Hematopoietic multipotent progenitor cell treated with erythropoietin and hydrocortisone succinate and interleukin-3 and kit ligand, for 6 days (in vitro differentiated cells): ENCODE results near the gene PXDN.
"Not testable (repeated sequence)": the region's sequence is repeated elsewhere in the genome, so short reads cannot be mapped to it uniquely, and the experiment has no call there.

ENCODE experiments used
- DNase-seq: peaks from one replicate; pipeline ENCODE4 v3.0.0-alpha.2; 2015

PXDN gene

DNA sequence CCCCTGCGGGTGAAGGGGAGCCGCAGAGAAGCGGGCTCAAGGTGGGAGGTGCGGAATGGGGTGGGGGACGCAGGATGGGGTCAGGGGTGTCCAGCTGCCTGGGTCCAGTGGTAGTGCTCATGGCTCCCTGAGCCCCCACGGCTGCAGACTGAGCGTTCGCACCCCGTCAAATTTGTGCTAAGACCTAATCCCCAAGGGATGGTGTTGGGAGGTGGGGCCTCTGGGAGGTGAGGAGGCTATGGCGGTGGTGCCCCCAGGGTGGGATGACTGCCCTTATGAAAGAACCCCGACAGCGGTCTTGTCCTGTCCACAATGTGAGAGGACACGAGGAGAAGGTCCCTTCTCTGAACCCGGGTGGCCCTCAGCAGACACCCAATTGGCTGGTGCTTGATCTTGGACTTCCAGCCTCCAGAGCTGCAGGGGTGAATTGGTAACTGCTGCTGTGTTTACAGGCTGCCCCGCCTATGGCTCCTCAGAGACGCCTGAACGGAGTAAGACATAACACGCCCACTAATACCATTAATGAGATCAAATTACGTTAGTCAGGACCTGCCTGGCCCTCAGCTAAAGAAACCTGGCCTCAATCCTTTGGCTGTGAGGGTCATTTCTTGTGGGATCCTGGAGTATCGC lies 42.6 kb downstream of the PXDN start:
- DNase-seq, result no peak

DNA sequence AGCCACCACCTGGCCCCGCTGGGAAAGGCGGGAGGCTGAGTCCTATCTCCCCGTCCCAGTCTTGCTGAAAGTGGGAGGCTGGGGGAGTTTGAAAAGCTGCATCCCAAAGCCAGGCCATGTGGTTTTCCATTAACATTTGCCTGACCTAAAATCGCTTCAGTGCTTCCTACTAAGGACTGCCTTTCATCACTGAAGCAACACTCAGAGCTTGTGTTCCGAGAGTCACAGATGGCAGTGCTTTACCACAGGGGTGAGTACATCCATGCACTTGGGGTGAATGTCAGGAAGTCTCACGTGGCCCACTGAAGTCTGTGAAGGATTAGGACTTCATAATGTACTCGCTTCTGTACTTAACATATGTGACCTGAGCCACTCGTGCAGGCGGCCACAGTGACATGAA lies 43.3 kb downstream of the PXDN start:
- DNase-seq, result no peak

DNA sequence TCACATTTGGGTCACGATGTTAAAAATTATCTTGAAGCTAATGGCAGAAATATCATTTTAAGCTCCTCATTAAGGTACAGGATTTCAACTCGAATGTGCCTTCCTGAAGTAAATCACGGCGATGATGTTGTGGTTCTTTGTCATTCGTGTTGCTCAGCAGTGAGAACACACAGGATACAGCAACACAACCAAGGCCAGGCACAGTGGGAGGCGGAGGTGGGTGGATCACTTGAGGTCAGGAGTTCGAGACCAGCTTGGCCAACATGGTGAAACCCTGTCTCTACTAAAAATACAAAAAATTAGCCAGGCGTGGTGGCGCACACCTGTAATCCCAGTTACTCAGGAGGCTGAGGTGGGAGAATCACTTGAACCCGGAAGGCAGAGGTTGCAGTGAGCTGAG lies 43.9 kb downstream of the PXDN start:
- DNase-seq, result not testable (repeated sequence)

DNA sequence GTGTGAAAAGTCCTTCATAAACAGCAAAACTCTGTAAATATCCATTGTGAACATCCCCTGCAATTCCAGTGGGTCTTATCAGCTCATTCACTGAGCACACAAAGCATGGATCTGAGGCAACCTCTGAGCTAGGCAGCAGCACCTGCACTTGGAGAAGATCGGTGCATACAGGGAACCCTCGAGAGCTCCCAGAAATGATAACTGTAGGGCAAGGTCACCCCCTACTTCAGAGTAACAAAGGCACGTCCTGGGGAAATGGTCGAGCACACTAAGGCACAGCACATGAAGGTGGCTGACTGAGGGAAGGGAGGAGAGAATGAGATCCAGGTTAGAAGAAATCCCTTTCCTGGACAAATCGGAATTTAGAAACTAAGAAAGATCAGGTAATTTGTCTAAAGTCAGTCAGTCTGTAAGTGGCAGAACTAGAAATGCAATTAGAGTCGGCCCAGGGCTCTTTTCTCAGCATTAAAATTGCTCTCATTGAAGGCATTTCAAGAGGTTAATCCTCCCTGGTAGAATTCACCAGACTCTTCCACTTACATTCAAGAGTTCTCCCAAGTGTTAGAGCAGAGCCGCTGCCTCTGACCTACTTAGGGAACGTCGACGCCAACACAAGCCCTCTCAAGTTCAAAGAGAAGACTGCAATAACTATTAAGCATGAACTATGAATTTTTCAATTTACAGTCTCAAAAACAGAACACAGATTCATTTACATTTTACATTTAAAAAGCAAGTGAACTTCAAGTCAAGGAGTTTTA lies 45.9 kb downstream of the PXDN start:
- DNase-seq, result no peak

DNA sequence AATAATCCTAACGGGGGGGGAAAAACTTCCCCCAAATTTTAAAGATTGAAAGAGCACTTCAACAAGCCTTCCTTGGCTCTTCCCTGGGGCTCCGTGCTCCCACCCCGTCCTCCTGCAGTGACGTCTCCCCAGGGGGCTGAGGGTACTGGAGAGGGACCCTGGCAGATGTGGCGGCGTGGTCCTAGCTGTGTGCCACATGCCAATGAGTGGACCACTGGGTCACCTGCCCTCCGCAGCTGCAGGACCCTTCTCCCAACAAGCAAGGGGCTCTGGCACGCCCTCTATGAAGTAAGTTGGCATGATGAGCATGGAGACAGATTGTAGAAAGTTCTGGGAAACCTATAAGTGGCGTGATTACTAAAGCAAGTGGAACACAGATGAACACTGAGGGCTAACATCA lies 46.7 kb downstream of the PXDN start:
- DNase-seq, result no peak

DNA sequence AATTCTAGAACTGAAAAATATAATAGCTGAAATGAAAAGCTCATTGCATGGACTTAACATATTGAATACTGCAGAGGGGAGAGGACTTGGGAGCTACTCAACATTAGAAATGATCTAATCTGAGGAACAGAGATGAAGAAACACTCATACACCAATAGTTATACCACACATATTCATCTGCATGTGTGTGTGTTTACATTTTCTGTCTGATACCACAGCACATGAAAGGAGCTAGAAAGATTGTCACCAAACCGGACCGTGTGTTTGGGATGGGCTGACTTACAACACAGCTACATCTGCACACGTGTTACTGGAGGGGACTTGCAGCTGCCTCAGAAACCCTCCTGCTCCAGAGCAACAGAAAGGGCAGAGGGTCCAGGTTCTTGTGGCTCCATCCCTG lies 47.8 kb downstream of the PXDN start:
- no peak for DNase-seq

DNA sequence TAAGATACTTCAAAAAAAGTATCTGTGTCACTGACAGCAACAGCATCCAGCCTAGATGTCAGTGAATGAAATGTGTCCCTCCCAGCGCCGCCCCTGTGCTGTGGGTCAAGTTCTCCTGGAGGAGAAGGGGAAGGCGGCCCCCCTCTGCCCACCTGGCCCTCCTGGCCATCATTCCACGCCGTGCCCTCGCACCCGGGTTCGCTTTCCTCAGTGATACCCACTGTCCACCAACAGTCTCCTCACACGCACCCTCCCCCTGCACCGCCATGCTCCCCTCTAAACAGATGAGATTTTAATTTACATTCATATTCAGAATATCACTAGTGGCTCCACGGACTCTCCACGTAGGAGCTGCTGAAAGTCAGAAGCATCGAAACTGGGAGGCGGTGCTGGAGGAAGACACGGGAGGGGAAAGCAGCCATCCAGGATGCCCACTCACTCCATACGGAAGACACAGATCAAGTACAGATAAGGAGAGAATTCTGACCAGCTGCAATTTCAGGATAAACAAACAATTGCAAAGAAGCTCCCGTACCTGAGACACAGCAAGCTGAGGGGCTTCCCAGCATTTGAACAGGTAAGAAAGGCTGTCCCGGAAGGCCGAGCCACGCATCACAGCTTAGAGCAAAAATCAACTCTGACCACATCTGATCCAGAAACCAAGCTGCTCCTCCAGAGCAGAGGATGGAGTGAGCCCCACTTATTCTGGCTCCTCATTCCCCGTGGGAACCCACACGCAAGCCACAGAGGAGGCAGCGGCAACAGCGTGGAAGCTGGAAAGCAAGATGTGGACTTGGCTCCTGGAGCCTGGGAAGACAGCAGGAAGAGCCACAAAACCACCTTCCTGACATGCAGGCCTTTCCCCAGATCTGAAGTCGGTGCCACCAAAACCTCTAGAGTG lies 49.7 kb downstream of the PXDN start:
- no peak for DNase-seq

DNA sequence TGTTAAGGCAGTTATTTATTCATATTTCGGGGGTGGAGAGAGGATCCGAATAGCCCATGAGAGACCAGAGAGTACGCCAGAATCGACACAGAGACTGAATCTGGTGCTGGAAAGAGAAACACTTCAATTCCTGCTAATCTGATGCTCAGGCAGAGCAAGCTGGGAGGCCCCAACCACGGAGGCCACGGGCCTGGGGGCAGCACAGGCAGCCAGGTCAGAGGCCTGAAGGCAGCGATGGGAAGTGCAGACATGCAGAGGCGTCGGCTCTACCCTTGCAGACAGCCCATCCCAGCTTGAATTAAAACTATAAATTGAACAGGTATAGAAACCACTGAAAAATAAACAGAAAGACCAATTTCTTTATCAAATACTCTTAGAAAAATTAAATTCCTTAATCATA lies 50.6 kb downstream of the PXDN start:
- no peak for DNase-seq

DNA sequence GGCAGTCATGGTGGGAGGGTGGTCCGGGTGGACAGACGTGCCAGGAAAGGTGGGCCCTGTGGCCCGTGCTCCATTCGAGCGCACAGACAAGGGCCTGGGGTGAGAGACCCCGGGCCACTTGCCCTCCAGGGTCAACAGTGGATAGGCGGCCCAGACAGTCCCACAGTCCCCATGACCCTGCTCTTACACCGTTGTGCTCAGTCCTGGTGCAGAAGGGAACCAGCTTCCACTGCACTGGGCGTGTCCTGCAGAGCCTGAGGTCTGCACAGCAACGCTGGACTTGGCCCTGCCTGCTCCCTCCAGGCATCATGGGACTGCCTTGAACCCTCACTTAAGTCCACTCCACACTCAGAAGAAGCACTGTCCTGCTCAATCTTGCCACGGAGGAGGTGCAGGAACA lies 52.0 kb downstream of the PXDN start:
- DNase-seq, result no peak

DNA sequence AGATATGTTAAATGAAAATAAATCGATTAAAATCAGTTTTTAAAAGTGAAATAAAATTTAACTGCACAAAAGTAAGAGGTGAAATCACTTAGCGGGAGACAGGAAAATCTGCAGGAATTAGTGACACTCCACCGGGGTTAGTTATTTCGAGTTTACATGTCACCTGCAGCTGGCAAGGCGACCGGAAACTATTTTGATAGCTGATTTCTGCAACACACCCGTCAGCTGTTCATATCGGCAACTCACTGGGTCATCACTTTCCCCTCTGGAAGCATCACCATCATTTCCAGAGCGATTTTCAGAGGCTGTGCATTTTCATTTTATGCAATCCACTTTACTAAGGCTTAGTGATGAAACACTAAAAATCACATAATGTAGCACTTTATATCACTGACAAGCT lies 52.9 kb downstream of the PXDN start:
- no peak for DNase-seq

DNA sequence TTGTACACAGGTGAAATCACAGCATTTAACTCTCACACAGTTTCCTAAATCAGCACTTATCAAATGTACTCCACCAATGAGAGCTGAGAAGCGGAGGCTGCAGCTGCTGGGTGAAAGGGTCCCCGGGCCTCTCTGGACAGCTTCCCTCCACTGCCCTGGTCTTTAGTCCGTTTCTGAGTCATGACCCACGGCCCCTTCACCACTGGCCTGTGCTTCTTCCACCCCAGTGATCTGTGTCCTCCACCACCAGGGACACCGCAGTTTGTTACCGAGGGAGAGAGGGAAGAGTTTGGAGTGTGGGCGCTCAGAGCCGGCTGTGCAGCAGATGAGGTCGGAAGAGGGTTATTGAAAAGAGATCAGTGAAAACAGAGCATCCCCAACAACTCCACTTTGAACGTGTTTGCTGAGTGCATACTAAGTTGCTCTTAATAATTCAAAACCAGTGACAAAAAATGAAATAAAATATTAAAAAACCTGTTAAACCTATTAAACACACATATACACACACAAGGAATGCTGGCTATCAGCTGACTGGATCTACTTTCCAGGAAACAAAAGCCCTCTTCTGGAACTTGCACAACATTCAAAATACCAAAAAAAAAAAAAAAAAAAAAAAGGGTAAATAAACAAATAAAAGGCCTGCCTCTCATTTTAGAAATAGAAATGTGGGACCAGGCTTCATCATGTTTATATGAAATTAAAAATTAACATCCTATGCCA lies 54.1 kb downstream of the PXDN start:
- no peak for DNase-seq

DNA sequence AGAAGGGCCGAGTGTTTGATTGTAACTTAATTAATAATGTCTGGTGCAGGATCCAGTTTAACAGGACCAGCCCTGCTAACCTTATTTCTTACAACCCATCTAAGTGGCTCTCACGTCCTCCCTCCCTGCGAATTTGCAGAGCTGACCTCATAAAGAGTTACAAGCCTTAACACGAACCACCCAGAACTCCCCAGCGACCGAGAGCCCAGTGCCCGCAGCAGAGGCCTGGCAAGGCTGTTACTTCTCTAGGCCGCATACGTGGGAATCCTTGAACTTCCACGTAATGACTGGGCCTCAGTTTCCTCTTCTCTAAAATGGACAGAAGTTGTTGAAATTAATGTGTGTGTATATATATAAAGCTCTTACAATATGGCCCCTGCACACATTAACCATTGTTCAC lies 55.5 kb downstream of the PXDN start:
- no peak for DNase-seq

DNA sequence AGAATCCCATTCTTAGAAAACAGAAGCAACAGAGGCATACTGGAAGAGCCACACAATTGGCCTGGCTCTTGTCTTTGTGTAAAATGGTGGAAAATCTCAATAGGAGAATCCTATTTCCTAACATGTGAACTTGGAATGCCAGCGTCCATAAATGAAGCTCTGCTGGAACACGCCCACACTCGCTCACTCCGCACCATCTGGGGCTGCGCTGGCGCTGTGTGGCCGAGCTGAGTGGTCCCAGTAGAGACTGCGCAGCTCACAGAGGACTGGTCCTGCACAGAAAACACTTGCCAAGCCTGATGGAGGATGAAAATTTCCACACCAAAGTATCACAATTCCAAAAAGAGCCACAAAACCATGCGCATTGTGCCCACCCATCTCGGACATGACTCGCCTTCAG lies 56.2 kb downstream of the PXDN start:
- no peak for DNase-seq

DNA sequence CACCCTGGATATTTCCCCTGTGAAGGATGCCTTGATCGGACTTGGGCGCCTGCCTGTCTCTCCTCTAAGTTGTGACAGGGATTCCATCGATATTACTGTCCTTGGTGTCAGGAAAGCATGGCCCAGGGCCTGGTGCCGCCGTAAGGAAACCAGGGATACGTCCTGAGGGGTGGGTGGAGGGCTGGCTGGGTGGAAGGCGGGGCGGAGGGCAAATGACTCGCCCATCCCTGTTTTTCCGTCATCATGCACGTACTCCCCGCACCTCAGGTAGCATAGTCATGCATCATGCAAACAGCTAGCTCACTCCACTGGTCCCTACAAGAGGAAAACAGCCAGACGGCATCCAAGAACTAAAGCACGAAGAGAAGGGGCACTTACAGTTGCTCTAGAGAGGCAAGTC lies 57.1 kb downstream of the PXDN start:
- no peak for DNase-seq

DNA sequence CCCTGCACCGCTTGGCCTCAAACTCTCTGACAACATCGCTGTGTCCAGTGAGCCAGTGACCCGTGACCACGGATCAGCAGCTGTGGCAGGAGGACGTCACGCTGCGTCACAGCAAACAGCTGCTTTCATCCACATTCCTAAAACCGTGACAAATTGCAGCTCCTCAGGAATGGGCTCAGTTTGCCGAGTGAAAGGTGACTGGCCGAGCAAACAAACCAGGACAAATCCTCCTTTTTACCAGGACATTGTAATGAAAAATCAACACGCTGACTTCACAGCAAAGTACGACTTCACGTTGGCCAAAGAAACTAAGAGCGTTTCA lies 57.6 kb downstream of the PXDN start:
- no peak for DNase-seq

DNA sequence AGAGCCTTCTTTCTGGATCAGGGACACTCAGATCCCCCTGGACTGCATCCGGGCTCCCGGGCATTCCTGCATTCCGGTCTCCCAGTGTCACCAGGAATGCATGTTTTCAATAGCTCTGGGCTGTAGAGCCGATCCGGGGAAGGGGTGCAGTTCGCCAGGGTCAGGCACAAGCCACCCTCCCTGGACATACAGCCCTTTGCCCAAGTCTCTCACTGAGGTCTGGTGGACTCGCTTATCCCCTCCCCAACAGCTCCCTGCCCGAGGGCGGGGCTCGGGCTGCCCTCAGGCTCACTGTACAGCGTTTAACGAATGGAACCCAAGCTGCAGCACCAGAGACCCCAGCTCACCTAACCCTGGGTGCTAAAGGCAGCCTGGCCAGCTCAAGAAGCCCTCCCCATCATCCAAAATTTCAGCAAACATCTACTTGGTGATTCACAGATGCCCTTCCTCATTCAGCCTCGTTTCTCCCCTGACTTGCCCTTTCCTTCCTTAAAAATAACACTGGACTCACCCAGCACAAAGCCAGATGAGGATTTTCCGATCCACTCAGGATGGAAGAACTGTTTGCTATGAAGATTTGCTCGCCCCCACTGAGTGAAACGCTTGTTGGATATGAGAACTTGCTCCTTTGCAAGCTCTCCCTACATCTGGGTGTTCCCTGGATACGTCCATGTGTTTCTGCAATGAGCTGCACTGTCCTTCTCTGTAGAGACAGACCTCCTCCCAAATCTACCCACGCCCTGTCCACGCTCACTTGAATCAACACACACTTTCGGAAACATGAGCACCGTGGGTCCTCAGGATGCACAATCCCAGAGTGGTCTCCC lies 58.1 kb downstream of the PXDN start:
- DNase-seq, result no peak

DNA sequence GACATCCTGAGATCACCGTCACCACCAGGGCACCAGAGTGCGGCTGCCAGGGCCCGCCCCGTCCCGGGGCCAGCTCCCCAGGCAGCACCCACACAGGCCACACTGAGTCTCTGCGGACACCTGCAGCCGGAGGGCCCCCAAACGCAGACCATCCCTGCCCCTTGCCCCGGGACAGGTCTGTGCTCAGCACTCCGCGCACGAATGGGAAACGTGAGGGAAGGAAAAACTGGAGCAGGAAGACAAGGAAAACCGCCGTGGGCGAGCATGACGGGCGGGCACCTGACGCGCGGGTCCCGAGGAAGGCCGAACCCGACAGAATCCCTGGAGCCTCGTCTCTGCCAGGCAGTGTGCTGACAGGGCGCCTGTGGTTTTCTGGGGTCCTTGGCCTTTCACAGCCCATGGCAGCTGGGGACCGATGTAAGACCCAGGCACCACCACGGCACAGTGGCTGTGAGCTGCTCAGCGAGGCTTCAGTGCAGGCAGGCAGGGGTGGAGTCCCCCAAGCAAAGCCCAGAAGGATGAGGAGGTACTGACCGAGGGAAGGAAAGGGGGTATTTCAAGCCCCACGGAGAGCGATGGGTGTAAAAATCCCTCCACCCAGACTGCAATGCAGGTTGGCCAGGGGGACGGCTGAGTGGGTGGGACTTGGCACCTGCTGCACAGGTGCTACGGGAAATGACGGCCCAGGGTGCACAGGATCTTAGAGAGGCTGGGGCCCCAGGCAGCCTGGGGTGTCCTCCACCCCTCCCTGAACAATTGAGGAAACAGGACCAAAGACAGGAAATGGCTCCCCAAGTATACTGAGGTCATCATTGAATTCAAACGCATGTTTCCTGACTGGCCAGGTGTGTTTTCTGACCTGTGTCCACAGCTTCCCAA lies 59.0 kb downstream of the PXDN start:
- DNase-seq, result no peak

DNA sequence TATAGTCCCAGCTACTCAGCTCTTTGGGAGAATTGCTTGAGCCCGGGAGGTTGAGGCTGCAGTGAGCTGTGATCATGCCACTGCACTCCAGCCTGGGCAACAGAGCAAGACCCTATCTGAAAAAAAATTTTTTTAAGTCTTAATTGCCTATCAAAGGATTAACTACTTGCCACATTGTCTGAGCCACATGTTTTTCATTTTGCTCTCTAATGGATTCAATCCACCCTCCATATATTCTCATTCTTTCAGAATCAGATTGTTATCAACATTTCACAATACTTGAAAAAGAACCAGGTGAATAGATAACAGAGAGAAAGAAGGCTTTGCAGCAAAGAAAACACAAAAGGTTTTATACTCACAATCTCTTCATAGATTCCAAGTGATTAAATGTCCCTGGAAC lies 61.0 kb downstream of the PXDN start:
- DNase-seq, result no peak

DNA sequence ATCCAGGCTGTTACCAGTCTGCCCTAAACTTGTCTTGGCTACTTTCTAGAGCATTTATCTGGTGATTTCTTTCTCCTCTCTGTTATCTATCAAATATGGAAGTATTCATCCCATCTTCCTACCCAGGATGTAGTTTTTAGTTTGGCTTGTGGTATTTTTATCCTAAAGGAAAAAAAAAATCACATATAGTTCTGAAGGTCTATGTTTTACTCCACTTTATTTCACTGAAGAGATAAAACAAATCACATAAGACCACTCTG lies 62.2 kb downstream of the PXDN start:
- DNase-seq, result no peak

DNA sequence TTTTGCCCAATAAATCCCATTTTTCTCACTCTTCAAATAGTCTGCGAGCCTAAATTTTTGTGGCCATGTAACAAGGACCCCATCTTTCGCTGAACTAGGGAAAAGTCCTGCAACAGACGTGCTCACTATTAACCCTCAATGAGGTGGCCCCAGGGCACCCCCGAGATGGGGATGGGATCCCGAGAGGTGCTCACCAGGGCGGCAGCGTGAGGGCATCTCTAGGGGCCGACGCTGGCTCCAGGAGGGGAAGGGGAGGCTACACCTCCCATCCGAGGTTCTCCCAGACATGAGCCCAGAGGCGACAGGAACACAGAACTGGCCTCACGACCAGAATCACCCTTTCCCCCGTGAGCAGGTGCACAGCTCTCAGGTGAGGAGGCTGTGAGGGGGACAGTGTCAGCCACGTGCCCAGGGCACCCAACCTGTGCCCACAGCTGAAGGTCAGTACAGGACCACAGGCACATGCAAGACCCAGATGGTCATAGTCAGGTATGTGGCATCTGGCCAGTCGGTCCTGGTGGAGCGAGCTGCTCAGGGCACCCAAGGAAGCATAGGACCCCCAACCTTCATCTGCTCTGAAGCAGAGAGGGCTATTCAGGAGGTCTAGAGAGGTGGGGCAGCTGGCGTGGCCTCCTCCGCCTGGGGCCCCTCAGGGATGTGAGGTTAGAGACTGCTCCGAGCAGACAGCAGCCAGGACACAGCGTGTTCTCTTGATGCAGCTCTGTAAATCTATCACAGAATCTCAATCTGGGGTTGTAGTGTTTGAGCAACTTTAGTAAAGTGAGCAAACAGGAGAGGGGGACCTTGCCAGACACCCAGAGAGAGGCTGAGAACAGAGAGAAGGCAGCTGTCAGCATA lies 62.8 kb downstream of the PXDN start:
- DNase-seq, result no peak

DNA sequence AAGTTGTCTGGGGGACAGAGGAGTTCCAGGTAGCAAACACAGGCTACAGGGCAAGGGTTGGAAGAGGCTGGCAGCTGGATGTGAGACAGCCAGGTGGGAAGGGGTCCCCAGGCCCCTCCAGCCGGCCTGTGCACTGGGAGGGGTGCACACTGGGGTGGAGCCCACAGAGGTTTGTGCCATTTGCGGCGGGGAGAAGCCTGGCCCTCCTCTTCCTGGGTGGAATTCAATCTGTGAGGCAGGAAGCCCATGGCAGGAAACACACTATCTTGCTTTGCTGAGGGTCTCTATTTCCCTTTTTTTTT lies 63.3 kb downstream of the PXDN start:
- no peak for DNase-seq
